HEK293 (cell line): ENCODE results near the gene MLPH.

Source experiments
- CTCF ChIA-PET: fragments of 350-600 bp; formaldehyde crosslinking; extraction: SDS; loops from one replicate; lab custom pipeline; 2021; ENCODE audit warnings: antibody characterized with exemption; lab: Yijun Ruan, JAX
- POLR2A ChIA-PET: fragments of 300-600 bp; formaldehyde crosslinking; extraction: SDS; loops from one replicate; lab custom pipeline; 2020; ENCODE audit warnings: antibody characterized with exemption, inconsistent platforms; lab: Yijun Ruan, JAX
- H3K27ac ChIP-seq: fragments of 200-500 bp; sonication (Bioruptor generic); 2 replicates; pipeline ENCODE4 v1.5.1; 2014; ENCODE audit warnings: low read depth, low read length, control low read depth, inconsistent platforms; ENCODE audit errors: extremely low read depth
- H3K36me3 ChIP-seq, 2 experiments: fragments of 200-500 bp in 1 of 2; sonication (Bioruptor generic) in 1 of 2; 1 replicate in 1 of 2; 2 replicates in 1 of 2; pipeline ENCODE4 v1.5.1; 2014 to 2017; ENCODE audit warnings: inconsistent platforms in 2 of 2, low read length in 2 of 2; ENCODE audit not compliant: control insufficient read depth in 2 of 2, insufficient read depth in 1 of 2
- H3K4me1 ChIP-seq: fragments of 200-500 bp; sonication (Bioruptor generic); 2 replicates; pipeline ENCODE4 v1.5.1; 2014; ENCODE audit warnings: mild to moderate bottlenecking, low read length, inconsistent platforms; ENCODE audit not compliant: control insufficient read depth, insufficient read depth
- H3K4me3 ChIP-seq: 2 replicates; pipeline ENCODE4 v1.5.1; 2011; ENCODE audit warnings: low read depth, mild to moderate bottlenecking, control low read depth, low read length, moderate library complexity
- H3K9me3 ChIP-seq: fragments of 200-500 bp; sonication (Bioruptor generic); 2 replicates; pipeline ENCODE4 v1.5.1; 2014; ENCODE audit warnings: low read depth, low read length, inconsistent platforms; ENCODE audit not compliant: control insufficient read depth, insufficient read depth
- GLIS1 ChIP-seq: fragments of 450-650 bp; formaldehyde crosslinking; IDR thresholded peaks from 2 replicates; pipeline ENCODE4 v1.5.1; 2016; ENCODE audit warnings: missing biosample characterization, missing genetic modification characterization
- INSM2 ChIP-seq: fragments of 450-650 bp; formaldehyde crosslinking; IDR thresholded peaks from 2 replicates; pipeline ENCODE4 v1.5.1; 2016; ENCODE audit warnings: missing biosample characterization, missing genetic modification characterization
- PRDM4 ChIP-seq: fragments of 450-650 bp; formaldehyde crosslinking; IDR thresholded peaks from 2 replicates; pipeline ENCODE4 v1.5.1; 2017; ENCODE audit warnings: missing biosample characterization, missing genetic modification characterization
- SCRT2 ChIP-seq: fragments of 450-650 bp; formaldehyde crosslinking; IDR thresholded peaks from 2 replicates; pipeline ENCODE4 v1.5.1; 2016; ENCODE audit warnings: missing biosample characterization, missing genetic modification characterization
- ZBTB17 ChIP-seq: fragments of 450-650 bp; formaldehyde crosslinking; IDR thresholded peaks from 2 replicates; pipeline ENCODE4 v1.5.1; 2016; ENCODE audit warnings: missing biosample characterization, missing genetic modification characterization
- ZFP3 ChIP-seq: fragments of 450-650 bp; formaldehyde crosslinking; IDR thresholded peaks from 2 replicates; pipeline ENCODE4 v1.5.1; 2016; ENCODE audit warnings: low read depth, missing biosample characterization, missing genetic modification characterization
- ZFP37 ChIP-seq: fragments of 450-650 bp; formaldehyde crosslinking; IDR thresholded peaks from 2 replicates; pipeline ENCODE4 v1.5.1; 2016; ENCODE audit warnings: missing biosample characterization, missing genetic modification characterization
- ZNF266 ChIP-seq: fragments of 450-650 bp; formaldehyde crosslinking; IDR thresholded peaks from 2 replicates; pipeline ENCODE4 v1.5.1; 2016; ENCODE audit warnings: missing biosample characterization, missing genetic modification characterization, low read depth
- ZNF48 ChIP-seq: fragments of 450-650 bp; formaldehyde crosslinking; IDR thresholded peaks from 2 replicates; pipeline ENCODE4 v1.5.1; 2016; ENCODE audit warnings: missing biosample characterization, missing genetic modification characterization
- ZNF544 ChIP-seq: fragments of 450-650 bp; formaldehyde crosslinking; IDR thresholded peaks from 2 replicates; pipeline ENCODE4 v1.5.0; 2017; ENCODE audit warnings: missing biosample characterization, missing genetic modification characterization
- ZNF571 ChIP-seq: fragments of 450-650 bp; formaldehyde crosslinking; IDR thresholded peaks from 2 replicates; pipeline ENCODE4 v1.5.0; 2017; ENCODE audit warnings: missing biosample characterization, missing genetic modification characterization
- ZNF610 ChIP-seq: fragments of 450-650 bp; formaldehyde crosslinking; IDR thresholded peaks from 2 replicates; pipeline ENCODE4 v1.5.1; 2016; ENCODE audit warnings: missing biosample characterization, missing genetic modification characterization, borderline replicate concordance
- ZNF707 ChIP-seq: fragments of 450-650 bp; formaldehyde crosslinking; IDR thresholded peaks from 2 replicates; pipeline ENCODE4 v1.5.1; 2016; ENCODE audit warnings: missing biosample characterization, missing genetic modification characterization
- ZNF747 ChIP-seq: fragments of 450-650 bp; formaldehyde crosslinking; IDR thresholded peaks from 2 replicates; pipeline ENCODE4 v1.5.1; 2016; ENCODE audit warnings: missing biosample characterization, missing genetic modification characterization
- ZNF76 ChIP-seq: fragments of 450-650 bp; formaldehyde crosslinking; IDR thresholded peaks from 2 replicates; pipeline ENCODE4; 2016; ENCODE audit warnings: low read depth, missing biosample characterization, missing genetic modification characterization, borderline replicate concordance
- ZNF777 ChIP-seq: fragments of 450-650 bp; formaldehyde crosslinking; IDR thresholded peaks from 2 replicates; pipeline ENCODE4 v1.5.1; 2017; ENCODE audit warnings: missing biosample characterization, missing genetic modification characterization, borderline replicate concordance
- ZNF791 ChIP-seq: fragments of 450-650 bp; formaldehyde crosslinking; IDR thresholded peaks from 2 replicates; pipeline ENCODE4 v1.5.1; 2016; ENCODE audit warnings: missing biosample characterization, missing genetic modification characterization
- ZSCAN18 ChIP-seq: fragments of 450-650 bp; formaldehyde crosslinking; IDR thresholded peaks from 2 replicates; pipeline ENCODE4 v1.5.1; 2016; ENCODE audit warnings: missing biosample characterization, missing genetic modification characterization

Gene MLPH

DNA sequence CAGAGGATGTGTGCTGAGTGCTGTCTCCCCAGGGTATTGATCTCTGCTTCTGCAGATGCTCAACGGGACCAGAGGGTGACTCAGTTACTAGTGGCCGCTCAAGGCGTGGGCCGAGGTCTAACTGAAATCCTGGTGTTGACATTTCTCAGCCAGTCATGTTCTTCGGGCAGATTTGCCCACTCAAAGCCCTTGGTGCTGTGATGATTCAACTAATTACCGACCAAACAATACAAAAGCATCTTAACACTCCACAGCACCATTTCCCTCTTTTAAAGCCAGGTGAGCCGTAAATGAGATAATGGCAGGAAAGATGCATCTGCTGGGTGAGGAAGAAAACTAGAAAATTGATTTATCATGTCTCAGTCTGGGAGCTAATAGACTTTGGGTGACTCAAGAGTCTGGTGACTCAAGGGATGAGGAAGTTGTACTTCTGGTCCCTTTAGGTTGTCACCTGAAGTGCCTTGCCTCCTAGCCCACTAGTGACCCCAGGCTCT lies 46.7 kb downstream of the MLPH start (continued):
- TF ChIP-seq ZFP37 (no peak), GLIS1 (tag by site-specific recombination) (no peak), ZNF76 (tag by site-specific recombination) (no peak), PRDM4 (tag by site-specific recombination) (no peak)

GRCh38 chr2:237534380-237534779 lies 47.3 kb downstream of the MLPH start:
- CTCF ChIA-PET, result interaction anchor here (1.1 to 4.0 kb wide), 5 partner anchors 19 to 382 kb away, joined by 3 to 31 read pairs (median 6); no protein-coding TSS in a partner anchor
- H3K4me1 ChIP-seq, result no peaks in the 10 kb centered on the region
- TF ChIP-seq ZBTB17 (tag by site-specific recombination) (no peak), ZNF48 (tag by site-specific recombination) (no peak), ZNF544 (no peak), ZNF266 (tag by site-specific recombination) (no peak), ZNF707 (tag by site-specific recombination) (no peak), ZSCAN18 (no peak), ZNF610 (no peak), INSM2 (tag by site-specific recombination) (no peak)
- H3K36me3 ChIP-seq, result no peaks in the 10 kb centered on the region
- POLR2A ChIA-PET, result no interaction called here
- no peak overlapping the region for H3K4me3 ChIP-seq
- H3K9me3 ChIP-seq, result no peaks in the 10 kb centered on the region
- no peak overlapping the region for H3K27ac ChIP-seq

DNA sequence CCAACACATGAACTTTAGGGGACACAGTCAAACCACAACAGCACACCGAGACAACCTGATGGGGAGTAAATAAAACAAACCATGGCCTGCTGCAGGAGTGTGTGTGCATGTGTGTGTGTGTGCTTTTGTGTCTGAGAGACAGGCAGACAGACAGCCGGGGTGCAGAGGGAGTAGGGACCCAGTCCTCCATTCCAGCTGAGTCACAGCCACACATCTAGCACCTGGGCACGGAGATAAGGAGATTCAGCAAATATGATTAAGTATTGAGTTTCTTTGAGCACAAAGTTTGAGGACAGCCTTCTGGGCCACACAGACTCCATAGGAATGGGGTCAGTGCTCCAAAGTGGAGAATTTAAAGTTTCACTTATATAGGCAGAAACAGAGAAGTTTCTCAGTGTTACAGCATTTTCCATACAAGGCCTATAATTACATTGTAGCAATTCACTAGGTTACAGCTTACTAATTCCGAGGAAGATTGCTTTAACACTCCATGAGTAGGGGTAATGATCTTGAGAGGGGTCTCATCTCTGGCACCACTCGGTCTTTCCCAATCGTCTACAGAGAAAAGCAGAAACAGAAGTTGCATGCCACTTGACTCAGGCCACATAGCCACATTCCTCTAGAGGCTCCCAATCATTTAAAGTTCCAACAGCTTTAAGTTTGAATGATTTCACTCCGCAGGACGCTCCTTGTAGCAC lies 48.5 kb downstream of the MLPH start:
- H3K4me1 ChIP-seq, result no peaks in the 10 kb centered on the region
- POLR2A ChIA-PET, result no interaction called here
- TF ChIP-seq SCRT2 (tag by site-specific recombination), result no peak
- no peak for TF ChIP-seq ZNF791 (tag by site-specific recombination)
- TF ChIP-seq ZNF544, result no peak
- TF ChIP-seq ZNF747 (tag by site-specific recombination), result no peak
- no peak for TF ChIP-seq ZFP3 (tag by site-specific recombination)
- no peak for TF ChIP-seq ZNF571 (tag by site-specific recombination)
- TF ChIP-seq ZNF777 (tag by site-specific recombination), result no peak
- no peaks in the 10 kb centered on the region for H3K36me3 ChIP-seq
- H3K4me3 ChIP-seq, result no peak overlapping the region
- CTCF ChIA-PET, result interaction anchor here (1.0 kb wide), 1 partner anchor 23 kb away, joined by 4 read pairs; no protein-coding TSS in a partner anchor
- H3K9me3 ChIP-seq, result no peaks in the 10 kb centered on the region
- no peak overlapping the region for H3K27ac ChIP-seq
